HG03558 (cell line): ENCODE measurements around the gene CLIP1.

ENCODE experiments used
- ATAC-seq: cut with Tn5 transposase; IDR thresholded peaks from one replicate; pipeline ENCODE4 v1.9.1; 2021; ENCODE audit warnings: moderate number of reproducible peaks; ENCODE audit not compliant: unreplicated experiment; ENCODE audit errors: extremely low read depth

Gene CLIP1

DNA sequence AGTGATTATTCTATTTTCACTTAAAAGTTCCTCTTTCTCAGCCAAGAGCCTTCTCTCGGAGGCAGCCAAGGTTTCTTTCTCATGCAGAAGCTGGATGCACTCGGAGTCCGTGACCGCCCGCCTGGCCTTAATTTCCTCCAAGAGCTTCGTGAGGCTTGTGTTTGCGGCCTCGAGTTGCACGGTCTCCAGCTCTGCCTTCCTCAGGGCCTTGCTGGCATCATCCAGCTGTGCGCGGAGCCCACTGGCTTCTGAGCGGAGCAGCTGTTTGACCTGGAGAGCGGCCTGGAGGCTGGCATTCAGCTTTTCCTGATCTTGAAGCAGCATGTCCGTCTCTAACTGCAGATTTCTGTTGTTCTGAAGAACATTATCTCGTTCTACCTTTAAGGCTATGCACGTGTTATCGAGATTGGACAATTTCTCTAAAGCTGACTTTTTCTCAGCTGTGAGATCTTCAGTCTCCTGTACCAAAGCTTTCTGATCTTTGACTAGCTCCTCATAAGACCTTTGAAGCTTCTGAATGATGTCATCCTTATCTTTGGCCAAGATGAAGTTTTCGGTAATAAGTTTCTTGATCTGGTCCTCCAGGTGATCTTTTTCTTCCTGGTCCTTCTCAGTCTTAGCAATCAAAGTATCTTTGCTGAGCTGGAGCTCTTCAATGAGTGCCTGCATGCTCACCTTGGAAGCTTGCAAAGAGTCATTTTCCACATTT, 99.0 kb downstream of the CLIP1 start:
- no peak for ATAC-seq

- no peak for ATAC-seq
Observed at GRCh38 chr12:122322501-122322900, 100.0 kb downstream of the CLIP1 start.

GRCh38 chr12:122318607-122319605, 103.6 kb downstream of the CLIP1 start:
- no peak for ATAC-seq

- ATAC-seq, result no peak
Observed at GRCh38 chr12:122312926-122313325, 109.5 kb downstream of the CLIP1 start.

- ATAC-seq, result no peak
Observed at GRCh38 chr12:122311696-122312095, 110.8 kb downstream of the CLIP1 start.

- no peak for ATAC-seq
Observed at GRCh38 chr12:122310626-122311333, 111.7 kb downstream of the CLIP1 start.

DNA sequence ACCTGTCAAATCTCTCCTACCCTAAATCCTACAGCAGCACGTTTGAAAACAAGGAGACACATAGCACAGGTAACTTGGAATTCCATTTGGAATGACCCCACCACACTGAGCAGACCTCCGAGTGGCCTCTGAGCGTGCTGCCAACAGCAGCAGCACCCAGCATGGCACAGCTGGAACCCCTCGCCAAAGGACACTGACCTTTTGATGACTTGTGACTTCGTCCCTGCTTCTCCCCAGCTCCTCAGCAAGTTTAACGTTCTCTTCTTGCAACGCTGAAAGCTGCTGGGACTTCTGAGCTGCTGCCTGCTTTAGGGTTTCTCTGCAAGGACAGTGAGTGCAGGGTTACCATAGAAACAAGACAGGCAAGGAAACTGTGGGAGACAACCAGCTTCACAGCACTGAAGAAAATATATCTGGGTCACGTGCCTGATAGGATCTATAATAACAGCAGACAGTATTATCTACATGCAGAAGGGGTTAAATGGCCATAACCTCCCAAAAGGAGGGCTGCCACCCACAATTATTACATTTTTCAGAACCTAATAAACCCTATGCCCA, 112.8 kb downstream of the CLIP1 start:
- ATAC-seq, result no peak

GRCh38 chr12:122308811-122309210, 113.7 kb downstream of the CLIP1 start:
- no peak for ATAC-seq

GRCh38 chr12:122306407-122306806, 116.1 kb downstream of the CLIP1 start:
- no peak for ATAC-seq

DNA sequence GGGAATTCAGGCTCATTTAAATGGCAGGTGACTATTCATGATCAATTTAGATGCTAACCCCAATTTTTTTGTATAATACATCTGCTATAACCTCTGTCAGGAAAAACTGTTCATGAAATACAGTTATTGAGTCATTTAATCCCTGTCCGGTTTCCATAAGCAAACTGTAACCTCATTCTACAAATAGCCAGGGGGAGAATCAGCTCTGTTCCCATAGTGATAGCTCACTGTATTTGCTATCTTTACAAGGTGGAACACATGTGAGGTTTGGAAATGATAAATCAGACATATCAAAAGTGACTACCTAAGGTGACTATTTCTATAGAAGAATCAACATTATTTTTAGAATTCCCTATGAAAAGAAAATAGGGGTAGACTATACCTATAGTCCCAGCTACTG, 117.5 kb downstream of the CLIP1 start:
- ATAC-seq, result no peak

- ATAC-seq, result no peak
Observed at GRCh38 chr12:122303068-122303467, 119.4 kb downstream of the CLIP1 start.

DNA sequence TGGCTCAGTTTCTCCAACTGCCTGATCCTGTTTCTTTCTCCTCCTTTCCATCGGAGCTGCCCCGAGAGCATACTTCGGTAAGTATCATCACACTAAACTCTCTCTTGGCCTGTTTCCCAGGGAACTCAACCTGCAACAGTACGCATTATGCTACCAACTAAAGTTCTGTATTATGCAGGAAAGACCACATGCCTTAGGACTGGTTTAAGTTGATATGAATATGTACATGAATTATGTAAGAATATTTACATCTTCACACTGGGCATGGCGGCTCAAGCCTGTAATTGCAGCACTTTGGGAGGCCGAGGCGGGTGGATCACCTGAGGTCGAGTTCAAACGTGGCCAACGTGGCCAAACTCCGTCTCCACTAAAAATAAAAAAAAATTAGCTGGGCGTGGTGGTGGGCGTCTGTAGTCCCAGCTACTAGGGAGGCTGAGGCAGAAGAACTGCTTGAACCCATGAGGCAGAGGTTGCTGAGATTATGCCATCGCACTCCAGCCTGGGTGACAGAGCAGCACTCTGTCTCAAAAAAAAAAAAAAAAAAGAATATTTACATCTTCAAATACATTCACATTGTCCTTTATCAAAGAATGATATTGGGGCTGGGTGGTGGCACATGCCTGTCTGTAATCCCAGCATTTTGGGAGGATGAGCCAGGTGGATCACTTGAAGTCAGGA, 124.3 kb downstream of the CLIP1 start:
- ATAC-seq, result no peak

DNA sequence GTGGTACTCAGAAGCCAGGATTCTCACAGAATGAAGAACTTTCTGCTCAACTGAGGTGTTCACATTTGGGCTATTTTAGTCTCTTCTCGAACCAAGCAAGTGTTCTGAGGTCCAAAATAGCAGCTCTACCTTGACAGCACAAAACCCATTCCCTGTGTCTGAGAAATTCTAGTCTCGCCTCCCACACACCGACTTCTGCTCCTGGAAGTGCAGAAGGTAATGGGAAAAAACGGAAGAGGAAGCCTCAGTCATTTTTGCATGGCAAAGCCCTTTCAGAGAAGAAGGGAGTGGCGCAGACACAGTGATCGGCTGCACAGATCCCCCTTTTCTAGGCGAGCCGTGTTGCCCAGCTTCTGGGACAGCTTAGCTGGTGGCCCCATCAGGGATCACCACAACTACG, 125.0 kb downstream of the CLIP1 start:
- no peak for ATAC-seq

DNA sequence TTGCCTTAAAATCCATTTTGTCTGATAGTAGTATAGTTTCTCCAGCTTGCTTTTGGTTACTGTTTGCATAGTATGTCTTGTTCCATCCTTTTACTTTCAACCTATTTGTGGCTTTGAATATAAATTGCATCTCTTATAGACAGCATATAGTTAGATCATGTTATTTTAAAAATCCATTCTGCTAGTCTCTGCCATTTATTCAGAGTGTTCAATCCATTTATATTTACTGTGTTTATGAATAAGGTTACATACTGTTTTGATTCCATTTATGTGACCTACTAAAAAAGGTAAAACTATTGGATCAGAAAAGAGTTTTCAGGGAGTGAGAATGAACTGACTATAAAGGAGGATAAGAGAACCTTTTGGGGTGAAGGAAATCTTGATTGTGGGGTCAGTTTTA, 126.6 kb downstream of the CLIP1 start:
- no peak for ATAC-seq

DNA sequence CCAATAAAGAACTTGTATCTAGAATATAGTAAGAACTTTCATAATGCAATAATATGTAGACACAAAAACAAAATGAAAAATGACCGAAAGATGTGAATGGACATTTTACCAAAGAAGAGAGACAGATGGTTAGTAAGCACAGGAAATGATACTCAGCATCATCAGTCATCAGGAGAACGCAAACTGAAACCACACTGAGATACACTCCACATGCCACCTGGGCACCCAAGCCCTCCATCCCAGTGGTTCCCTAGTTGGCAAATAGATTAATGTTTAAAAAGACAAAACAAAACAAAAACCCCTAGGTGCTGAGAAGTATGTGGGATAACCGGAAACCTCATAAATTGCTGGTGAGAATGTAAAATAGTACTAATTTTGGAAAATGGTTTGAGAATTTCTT, 129.4 kb downstream of the CLIP1 start:
- ATAC-seq, result no peak

- no peak for ATAC-seq
Observed at GRCh38 chr12:122291431-122291830, 131.0 kb downstream of the CLIP1 start.

DNA sequence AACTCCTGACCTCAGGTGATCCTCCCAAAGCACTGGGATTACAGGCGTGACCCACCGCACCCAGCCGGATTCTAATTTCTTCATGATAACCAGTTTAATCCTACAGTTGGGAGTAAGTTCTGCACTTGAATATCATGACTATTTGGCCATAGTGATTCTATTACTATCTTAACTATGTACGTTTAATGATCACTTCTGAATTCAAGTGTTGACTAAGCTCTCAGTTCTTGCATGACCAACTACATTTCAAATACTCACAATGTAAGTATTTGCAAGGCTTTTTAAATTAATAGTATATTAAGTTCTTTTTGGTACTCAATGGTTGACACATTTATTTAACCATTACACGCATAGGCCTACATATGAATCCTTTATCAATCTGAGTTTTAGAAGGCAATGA, 138.8 kb downstream of the CLIP1 start:
- ATAC-seq, result no peak

DNA sequence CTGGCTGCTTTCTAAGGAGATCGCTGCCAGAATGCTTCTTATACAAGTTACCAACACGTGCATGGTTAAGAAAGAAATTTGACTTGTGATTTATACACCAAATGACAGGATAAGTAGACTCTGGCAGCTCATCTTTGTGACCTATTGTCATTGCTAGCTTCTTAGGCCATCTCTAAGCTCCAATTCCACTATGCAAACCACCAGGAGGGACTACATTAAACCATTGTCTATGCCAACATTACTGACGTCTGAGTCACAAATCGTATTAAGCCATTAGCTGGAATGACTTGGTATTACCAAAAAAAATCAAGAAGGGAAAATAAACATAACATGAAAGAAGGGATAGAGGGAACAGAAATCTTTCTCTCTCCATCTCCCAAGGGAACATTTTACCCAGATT, 140.4 kb downstream of the CLIP1 start:
- no peak for ATAC-seq

DNA sequence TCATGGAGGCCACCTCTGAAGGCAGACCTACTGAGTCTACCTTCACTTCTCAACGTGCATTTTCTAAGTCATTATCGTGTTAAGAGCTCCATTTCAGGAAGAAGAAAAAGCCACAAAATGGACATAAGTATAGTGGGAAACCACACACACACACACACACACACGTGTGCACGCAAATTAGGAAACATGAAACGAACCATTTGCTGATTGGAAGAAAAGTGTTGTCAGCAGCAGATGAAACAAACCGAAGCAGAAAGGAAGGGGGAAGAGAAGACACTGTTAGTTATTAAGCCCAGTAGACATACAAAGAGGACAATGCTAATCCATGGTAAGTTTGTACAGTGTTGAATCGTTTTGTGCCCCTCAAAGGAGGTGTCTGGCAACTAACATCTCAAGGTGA, 146.2 kb downstream of the CLIP1 start:
- no peak for ATAC-seq

- no peak for ATAC-seq
Observed at GRCh38 chr12:122275459-122275858, 147.0 kb downstream of the CLIP1 start.
